Stimulated activated naive CD8-positive, alpha-beta T cell treated with anti-CD3 and anti-CD28 coated beads, Interleukin-15, amount 100 ng/mL, for 72 hours (primary cell): ENCODE data around the gene ZNF219.

ENCODE experiments used
- ATAC-seq: fragments of 150-1000 bp; cut with Tn5 transposase; 2 replicates; pipeline ENCODE4 v1.10.0; 2021; ENCODE audit warnings: mild to moderate bottlenecking, moderate library complexity
- DNase-seq, 2 donors: peaks; one replicate each; pipeline ENCODE4 v3.0.0; 2021 to 2022
- H3K27ac Mint-ChIP-seq, 2 donors: one replicate each; pipeline ENCODE4 v1.8.0; 2022; ENCODE audit warnings: mild to moderate bottlenecking in 2 of 2, mixed read lengths in 2 of 2, moderate library complexity in 2 of 2
- H3K27me3 Mint-ChIP-seq: one replicate; pipeline ENCODE4 v1.8.0; 2022; ENCODE audit warnings: mixed read lengths
- H3K4me1 Mint-ChIP-seq: one replicate; pipeline ENCODE4 v1.8.0; 2022; ENCODE audit warnings: mild to moderate bottlenecking, mixed read lengths
- H3K4me3 Mint-ChIP-seq, 2 donors: one replicate each; pipeline ENCODE4 v1.8.0; 2022; ENCODE audit warnings: mild to moderate bottlenecking in 2 of 2, mixed read lengths in 2 of 2, moderate library complexity in 1 of 2
- H3K9me3 Mint-ChIP-seq, 2 donors: one replicate each; pipeline ENCODE4 v1.8.0; 2022; ENCODE audit warnings: mixed read lengths in 2 of 2

The ZNF219 gene

DNA sequence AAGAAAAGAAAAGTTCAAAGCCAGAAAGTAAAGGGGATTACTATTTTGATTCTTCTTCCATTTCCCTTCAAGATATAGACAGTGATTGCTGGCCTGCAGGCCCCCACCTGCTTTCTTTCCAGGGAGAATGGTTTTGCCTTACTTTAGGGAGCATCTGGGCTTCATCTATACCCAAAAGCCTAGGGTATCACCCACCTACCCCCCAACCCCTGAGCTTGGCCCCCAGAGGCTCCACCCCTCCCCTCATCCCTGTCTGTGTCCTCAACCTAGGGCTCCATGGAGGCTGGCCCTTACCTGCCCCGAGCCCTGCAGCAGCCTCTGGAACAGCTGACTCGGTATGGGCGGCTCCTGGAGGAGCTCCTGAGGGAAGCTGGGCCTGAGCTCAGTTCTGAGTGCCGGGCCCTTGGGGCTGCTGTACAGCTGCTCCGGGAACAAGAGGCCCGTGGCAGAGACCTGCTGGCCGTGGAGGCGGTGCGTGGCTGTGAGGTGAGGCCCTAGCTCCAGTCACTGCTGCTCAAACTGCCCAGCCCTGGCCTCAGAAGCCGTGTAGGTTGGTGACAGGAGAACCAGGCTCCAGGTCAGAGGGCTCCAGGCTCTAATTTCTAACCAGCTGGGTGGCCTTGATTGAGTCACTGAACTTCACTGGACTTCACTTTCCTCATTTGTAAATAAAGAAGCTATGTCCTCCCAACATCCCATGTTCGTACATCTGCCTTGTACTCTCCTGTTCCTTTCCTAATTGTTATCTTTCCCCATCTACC is 14.7 kb downstream of the ZNF219 start:
- Mint-ChIP-seq H3K27me3 (no peaks in the 10 kb centered on the region), H3K4me1 (peaks cover 18% of the 10 kb centered on the region), H3K27ac (no peak overlapping the region), H3K4me3 (no peak overlapping the region), H3K9me3 (no peaks in the 10 kb centered on the region)
- no peak for DNase-seq
- ATAC-seq: no peak

DNA sequence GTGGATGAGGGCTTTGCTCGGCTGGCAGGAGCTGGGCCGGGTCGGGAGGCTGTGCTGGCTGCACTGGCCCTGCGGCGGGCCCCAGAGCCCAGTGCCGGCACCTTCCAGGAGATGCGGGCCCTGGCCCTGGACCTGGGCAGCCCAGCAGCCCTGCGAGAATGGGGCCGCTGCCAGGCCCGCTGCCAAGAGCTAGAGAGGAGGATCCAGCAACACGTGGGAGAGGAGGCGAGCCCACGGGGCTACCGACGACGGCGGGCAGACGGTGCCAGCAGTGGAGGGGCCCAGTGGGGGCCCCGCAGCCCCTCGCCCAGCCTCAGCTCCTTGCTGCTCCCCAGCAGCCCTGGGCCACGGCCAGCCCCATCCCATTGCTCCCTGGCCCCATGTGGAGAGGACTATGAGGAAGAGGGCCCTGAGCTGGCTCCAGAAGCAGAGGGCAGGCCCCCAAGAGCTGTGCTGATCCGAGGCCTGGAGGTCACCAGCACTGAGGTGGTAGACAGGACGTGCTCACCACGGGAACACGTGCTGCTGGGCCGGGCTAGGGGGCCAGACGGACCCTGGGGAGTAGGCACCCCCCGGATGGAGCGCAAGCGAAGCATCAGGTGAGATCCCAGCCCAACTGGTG is 16.8 kb downstream of the ZNF219 start:
- peak overlapping the region in 1 of 2 donors; percentile 10 for H3K27ac Mint-ChIP-seq
- peaks cover 3% of the 10 kb centered on the region for H3K4me1 Mint-ChIP-seq
- H3K9me3 Mint-ChIP-seq: no peaks in the 10 kb centered on the region
- H3K4me3 Mint-ChIP-seq: no peak overlapping the region
- no peaks in the 10 kb centered on the region for H3K27me3 Mint-ChIP-seq
- ATAC-seq (peak; percentile 39), DNase-seq (no peak)

DNA sequence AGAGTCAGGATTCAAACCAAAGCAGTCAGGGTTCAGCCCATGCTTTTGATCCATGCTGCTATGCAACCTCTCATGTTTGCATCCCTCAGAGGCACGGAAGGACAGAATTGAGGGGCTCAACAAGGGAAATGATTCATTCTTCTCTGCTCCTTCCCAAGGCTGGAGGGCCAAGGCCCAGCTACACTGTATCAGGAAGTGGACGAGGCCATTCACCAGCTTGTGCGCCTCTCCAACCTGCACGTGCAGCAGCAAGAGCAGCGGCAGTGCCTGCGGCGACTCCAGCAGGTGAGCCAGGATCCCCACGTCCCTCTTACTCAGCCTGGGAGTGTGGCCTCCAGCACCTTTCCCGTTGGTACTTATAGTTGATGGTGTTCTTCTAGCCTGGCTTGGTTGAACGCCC is 19.7 kb downstream of the ZNF219 start:
- Mint-ChIP-seq H3K27ac (no peak overlapping the region), H3K4me1 (no peaks in the 10 kb centered on the region), H3K9me3 (no peaks in the 10 kb centered on the region), H3K27me3 (peaks cover 3% of the 10 kb centered on the region), H3K4me3 (no peak overlapping the region)
- no peak for DNase-seq
- no peak for ATAC-seq

DNA sequence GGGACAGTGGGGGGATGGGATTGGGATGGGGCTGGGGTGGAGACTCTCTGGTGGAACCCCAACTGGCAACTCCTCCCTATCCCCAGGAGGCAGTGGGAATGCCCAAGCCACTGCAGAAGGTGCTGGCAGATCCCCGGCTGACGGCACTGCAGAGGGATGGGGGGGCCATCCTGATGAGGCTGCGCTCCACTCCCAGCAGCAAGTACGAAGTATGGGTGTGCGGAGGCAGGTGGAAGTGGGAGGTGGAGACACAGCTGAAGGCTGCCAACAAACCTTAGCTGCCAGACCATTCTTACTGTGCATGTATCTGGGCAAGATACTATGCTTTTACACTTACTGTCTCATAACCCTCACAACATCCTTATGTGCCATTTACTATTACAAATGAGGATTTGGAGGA is 20.2 kb downstream of the ZNF219 start:
- ATAC-seq (no peak), DNase-seq (no peak)
- Mint-ChIP-seq H3K27me3 (peaks cover 7% of the 10 kb centered on the region), H3K9me3 (no peaks in the 10 kb centered on the region), H3K4me1 (no peaks in the 10 kb centered on the region), H3K4me3 (no peak overlapping the region), H3K27ac (no peak overlapping the region)

DNA sequence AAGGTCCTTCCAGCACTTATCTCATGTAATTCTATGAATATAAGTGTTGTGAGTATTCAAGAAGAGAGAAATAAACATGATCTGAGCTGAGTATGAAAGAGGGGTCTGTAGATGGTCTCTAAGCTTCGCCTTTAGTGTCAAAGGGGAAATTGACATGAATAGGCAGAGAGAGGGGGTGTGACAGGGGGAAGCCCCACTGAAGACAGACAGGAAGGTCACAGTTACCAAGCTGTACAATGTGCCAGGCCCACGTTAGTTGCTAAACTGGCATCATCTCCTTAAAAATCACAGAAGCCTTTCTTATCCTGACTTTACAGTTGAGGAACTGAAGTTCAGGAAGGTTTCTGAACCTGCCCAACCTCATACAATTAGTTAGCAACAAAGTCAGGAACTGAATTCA is 20.8 kb downstream of the ZNF219 start:
- Mint-ChIP-seq H3K4me3 (no peak overlapping the region), H3K27ac (peak overlapping the region in 1 of 2 donors; percentile 77), H3K4me1 (no peaks in the 10 kb centered on the region), H3K9me3 (no peaks in the 10 kb centered on the region), H3K27me3 (peaks cover 13% of the 10 kb centered on the region)
- ATAC-seq (no peak), DNase-seq (no peak)

DNA sequence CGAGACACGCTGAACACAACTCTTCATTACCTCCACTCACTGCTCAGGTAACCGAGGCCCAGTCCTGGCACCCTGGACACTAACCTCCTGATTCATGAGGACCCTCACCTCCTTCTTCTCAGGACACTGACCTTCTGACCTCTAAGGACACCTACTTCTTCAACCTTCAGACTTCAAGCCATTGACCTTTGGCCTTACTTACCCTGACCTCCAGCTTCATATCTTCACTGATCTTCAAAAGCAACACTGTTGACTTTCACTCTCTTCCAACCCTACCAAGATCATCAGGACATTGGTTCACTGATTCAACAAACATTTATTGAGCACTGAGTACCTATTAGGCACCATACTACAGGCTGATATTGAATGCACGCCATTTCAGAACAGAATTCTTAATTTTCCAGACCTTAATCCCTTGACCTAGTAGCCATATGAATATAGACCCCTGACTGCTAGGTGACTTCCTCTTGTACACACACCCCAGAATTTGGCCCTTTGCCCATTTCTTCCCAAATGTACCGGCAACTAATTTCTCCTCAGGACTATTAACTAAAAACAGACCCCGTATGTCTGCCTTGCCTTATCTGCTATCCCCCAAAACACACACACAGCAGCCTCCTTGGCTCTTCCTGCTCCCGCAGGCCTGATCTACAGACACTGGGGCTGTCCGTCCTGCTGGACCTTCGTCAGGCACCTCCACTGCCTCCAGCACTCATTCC is 22.6 kb downstream of the ZNF219 start:
- ATAC-seq: no peak
- H3K4me1 Mint-ChIP-seq: peaks cover 17% of the 10 kb centered on the region
- no peak overlapping the region for H3K4me3 Mint-ChIP-seq
- no peak overlapping the region for H3K27ac Mint-ChIP-seq
- no peaks in the 10 kb centered on the region for H3K9me3 Mint-ChIP-seq
- H3K27me3 Mint-ChIP-seq: peaks cover 31% of the 10 kb centered on the region
- DNase-seq: no peak

DNA sequence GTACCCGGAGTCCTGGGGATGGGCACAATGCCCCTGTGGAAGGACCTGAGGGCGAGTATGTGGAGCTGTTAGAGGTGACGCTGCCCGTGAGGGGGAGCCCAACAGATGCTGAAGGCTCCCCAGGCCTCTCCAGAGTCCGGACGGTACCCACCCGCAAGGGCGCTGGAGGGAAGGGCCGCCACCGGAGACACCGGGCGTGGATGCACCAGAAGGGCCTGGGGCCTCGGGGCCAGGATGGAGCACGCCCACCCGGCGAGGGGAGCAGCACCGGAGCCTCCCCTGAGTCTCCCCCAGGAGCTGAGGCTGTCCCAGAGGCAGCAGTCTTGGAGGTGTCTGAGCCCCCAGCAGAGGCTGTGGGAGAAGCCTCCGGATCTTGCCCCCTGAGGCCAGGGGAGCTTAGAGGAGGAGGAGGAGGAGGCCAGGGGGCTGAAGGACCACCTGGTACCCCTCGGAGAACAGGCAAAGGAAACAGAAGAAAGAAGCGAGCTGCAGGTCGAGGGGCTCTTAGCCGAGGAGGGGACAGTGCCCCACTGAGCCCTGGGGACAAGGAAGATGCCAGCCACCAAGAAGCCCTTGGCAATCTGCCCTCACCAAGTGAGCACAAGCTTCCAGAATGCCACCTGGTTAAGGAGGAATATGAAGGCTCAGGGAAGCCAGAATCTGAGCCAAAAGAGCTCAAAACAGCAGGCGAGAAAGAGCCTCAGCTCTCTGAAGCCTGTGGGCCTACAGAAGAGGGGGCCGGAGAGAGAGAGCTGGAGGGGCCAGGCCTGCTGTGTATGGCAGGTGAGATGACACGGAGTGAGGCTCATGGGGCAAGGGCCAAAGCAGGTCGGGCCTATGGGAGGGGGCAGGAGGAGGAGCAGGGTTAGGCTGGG is 23.8 kb downstream of the ZNF219 start:
- no peak overlapping the region for H3K27ac Mint-ChIP-seq
- ATAC-seq (no peak), DNase-seq (no peak)
- peaks cover 44% of the 10 kb centered on the region for H3K27me3 Mint-ChIP-seq
- peaks cover 26% of the 10 kb centered on the region for H3K4me1 Mint-ChIP-seq
- no peaks in the 10 kb centered on the region for H3K9me3 Mint-ChIP-seq
- no peak overlapping the region for H3K4me3 Mint-ChIP-seq

DNA sequence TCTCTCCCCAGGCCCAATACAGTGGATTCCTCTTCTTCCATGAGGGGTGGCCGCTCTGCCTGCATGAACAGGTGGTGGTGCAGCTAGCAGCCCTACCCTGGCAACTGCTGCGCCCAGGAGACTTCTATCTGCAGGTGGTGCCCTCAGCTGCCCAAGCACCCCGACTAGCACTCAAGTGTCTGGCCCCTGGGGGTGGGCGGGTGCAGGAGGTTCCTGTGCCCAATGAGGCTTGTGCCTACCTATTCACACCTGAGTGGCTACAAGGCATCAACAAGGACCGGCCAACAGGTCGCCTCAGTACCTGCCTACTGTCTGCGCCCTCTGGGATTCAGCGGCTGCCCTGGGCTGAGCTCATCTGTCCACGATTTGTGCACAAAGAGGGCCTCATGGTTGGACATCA is 24.5 kb downstream of the ZNF219 start:
- no peak overlapping the region for H3K27ac Mint-ChIP-seq
- H3K4me3 Mint-ChIP-seq: no peak overlapping the region
- H3K27me3 Mint-ChIP-seq: peaks cover 51% of the 10 kb centered on the region
- no peaks in the 10 kb centered on the region for H3K9me3 Mint-ChIP-seq
- ATAC-seq (no peak), DNase-seq (no peak)
- H3K4me1 Mint-ChIP-seq: peaks cover 33% of the 10 kb centered on the region

DNA sequence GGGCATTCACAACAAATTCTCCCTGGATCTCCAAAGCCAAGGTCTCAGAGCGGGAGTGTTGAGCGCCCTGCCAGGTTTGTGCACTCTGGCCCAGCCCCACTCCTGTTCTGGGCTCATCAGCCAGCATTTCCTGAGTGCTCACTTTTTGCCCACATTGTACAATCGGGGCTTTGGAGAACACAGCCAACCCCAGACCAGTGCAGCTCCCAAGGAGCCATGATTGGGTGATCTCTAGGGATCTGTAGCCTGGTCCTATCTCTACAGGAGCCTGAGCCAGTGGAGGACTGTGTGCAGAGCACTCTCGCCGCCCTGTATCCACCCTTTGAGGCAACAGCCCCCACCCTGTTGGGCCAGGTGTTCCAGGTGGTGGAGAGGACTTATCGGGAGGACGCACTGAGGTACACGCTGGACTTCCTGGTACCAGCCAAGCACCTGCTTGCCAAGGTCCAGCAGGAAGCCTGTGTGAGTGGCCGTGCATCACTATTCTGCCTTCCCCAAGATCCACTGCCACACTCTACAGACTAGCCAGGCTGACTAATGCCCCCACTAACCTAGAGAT is 25.6 kb downstream of the ZNF219 start:
- DNase-seq (no peak), ATAC-seq (no peak)
- no peak overlapping the region for H3K27ac Mint-ChIP-seq
- H3K4me1 Mint-ChIP-seq: peaks cover 39% of the 10 kb centered on the region
- no peak overlapping the region for H3K4me3 Mint-ChIP-seq
- peaks cover 62% of the 10 kb centered on the region for H3K27me3 Mint-ChIP-seq
- H3K9me3 Mint-ChIP-seq: no peaks in the 10 kb centered on the region

DNA sequence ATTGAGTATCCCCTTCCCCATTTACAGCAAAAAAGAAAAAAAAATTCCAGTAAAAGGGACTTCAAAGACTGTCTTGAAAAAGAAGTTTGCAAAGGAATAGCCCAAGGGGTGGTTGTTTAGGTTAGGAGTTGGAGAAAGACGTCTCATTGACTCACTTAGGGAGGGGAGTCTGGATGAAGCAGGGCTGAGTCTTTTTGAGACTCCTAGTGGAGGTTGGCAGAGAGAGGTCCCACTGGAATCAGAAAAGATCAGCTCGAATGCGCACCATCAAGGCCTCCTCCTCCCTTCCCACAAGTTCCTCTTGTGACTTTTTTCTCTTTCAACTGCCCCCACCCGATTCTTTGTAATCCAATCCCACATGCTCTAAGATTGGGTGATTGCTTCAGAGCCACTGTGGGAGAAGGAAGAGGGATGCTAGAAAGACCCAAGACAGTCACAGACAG is 26.4 kb downstream of the ZNF219 start:
- DNase-seq: no peak
- Mint-ChIP-seq H3K27me3 (peaks cover 70% of the 10 kb centered on the region), H3K9me3 (no peaks in the 10 kb centered on the region), H3K27ac (no peak overlapping the region), H3K4me1 (peaks cover 39% of the 10 kb centered on the region), H3K4me3 (peak overlapping the region in 1 of 2 donors; percentile 88)
- no peak for ATAC-seq

DNA sequence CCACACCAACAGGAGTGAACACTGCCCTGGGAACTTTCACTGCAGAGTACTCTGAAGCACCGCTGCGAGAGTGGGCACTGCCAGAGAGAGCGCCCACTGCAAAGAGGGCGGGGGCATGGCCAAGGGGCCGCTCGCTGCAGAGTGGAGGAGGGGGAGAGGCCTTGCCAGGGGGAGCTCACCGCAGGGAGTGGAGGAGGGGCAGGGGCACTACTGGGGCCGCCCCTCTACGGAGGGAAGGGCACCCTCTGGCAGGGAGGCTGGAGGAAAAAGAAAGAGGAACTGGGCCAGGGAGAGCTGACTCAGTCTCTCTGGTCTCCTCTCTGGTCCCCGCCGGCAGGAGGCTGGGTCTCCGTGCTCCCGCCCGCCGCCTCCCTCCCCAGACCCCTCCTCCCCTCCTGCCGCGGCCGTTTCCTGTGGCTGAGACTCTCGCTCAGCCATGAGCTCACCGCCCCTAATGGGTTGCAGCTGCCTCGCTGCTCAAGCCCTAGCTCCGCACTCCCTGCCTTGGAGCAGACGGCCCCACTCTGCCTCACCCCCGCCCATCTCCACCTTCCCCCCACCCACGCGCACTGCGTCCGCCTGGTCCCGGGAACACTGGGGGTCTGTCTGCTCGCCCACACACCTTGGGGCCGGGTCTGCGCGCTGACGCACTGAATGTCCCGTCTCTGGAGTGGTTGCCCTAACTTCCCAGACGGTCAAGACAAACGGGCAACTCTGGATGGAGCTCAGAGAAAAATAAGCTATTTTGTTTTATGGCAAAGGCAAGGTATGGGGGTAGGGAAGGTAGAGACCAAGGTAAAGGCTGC is 27.0 kb downstream of the ZNF219 start:
- Mint-ChIP-seq H3K4me1 (peaks cover 39% of the 10 kb centered on the region), H3K27ac (peak overlapping the region in 1 of 2 donors; percentile 72), H3K9me3 (no peaks in the 10 kb centered on the region), H3K4me3 (peak overlapping the region; percentile 79 to 88), H3K27me3 (peaks cover 76% of the 10 kb centered on the region)
- ATAC-seq (peak; percentile 73), DNase-seq (peak; percentile 39 to 65)

DNA sequence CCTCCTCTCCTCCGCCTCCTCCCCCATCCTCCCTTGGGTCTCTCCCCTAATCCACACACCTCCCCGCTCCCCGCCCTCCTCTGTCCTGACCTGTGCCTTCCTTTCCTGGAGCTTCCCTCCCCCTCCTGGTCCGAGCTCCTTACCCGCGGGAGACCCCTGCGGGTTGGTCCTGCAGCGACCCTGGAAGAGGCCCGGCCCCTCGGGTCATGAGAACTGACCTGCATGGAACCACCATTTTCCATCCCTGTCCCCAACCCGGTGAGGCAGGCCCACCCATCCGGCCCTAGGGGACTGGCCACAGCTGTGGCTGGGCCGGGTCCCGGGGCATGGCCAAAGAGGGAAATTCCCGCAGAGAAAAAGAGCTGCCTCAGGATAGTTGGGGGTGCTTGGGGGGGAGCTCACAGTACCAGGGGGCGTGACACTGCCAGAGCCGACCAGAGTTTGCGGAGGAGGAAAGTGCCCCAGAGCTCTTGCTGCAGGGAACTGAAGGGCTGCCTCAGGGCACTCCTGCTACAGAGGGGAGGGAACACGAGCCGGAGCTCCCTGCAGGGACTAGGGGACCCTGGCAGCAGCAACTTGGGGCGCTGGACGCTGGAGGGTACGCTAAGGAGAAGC is 27.7 kb downstream of the ZNF219 start:
- peaks cover 83% of the 10 kb centered on the region for H3K27me3 Mint-ChIP-seq
- DNase-seq (peak in 1 of 2 donors; percentile 29), ATAC-seq (peak; percentile 41)
- H3K4me3 Mint-ChIP-seq: peak overlapping the region; percentile 79 to 88
- H3K27ac Mint-ChIP-seq: peak overlapping the region in 1 of 2 donors; percentile 72
- peaks cover 39% of the 10 kb centered on the region for H3K4me1 Mint-ChIP-seq
- H3K9me3 Mint-ChIP-seq: no peaks in the 10 kb centered on the region

DNA sequence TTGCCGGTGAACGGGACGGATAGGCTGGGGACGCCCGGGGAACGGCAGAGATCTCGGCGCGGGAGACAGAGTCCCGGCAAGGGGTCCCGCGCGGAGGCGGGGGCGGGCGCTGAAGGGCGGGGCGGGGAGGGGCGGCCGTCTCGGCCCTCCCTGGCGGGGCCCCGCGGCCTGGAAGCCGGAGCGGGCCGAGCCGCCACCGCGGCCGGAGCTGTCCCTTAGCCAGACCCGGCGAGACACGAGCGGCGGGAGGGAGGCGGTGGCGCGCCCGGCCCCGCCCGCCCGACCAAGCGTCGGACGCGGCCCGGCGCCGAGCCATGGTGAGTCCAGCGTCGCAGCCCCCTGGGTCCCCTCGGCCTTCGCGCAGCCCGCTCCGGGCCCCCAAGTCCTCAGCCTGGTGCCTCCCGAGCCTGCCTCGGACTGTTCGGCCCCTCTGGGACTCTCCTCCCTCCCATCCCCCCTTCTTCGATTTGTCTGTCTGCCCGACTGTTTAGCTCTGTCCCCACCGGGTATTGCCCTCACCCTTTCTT is 28.3 kb downstream of the ZNF219 start, which contains the start of gene ARHGEF40:
Gene ARHGEF40, plus strand, starts transcription at position 222 of the 527 bp plus-strand sequence. Its CDS starts 93 bp downstream, at position 315.
- peak within 1 kb of the TSS; percentile 79 to 88 for H3K4me3 Mint-ChIP-seq
- H3K27me3 Mint-ChIP-seq: peaks cover 89% of the 10 kb centered on the region
- H3K4me1 Mint-ChIP-seq: peaks cover 39% of the 10 kb centered on the region
- ATAC-seq (peak; percentile 7), DNase-seq (peak in 1 of 2 donors; percentile 16)
- H3K27ac Mint-ChIP-seq: peak within 1 kb of the TSS in 1 of 2 donors; percentile 72
- no peaks in the 10 kb centered on the region for H3K9me3 Mint-ChIP-seq
